HepG2 (cell line): ENCODE results near the gene CYB5R3. TPM values are rescaled to one million over a fixed set of nuclear protein-coding genes. Genes with fewer than 3 reads are reported as not detected.

Experiments
- ASH2L ChIP-seq: fragments of 300-600, 200-600 bp; sonication (generic); IDR thresholded peaks from 2 replicates; pipeline ENCODE4 v1.7.0; 2017; ENCODE audit warnings: low read depth, mild to moderate bottlenecking, moderate library complexity, mixed read lengths, low read length; ENCODE audit not compliant: insufficient read length
- ATF1 ChIP-seq: IDR thresholded peaks from 2 replicates; pipeline ENCODE4 v1.6.1; 2016; ENCODE audit warnings: mild to moderate bottlenecking, control low read depth
- CREB1 ChIP-seq, 2 experiments: fragments of 450-650 bp in 1 of 2; IDR thresholded peaks; 2 replicates each; pipeline ENCODE4 v1.6.1; 2016 to 2017; ENCODE audit warnings: control low read depth in 1 of 2, mild to moderate bottlenecking in 1 of 2, missing compliant biosample characterization in 1 of 2, missing genetic modification characterization in 1 of 2
- CREM ChIP-seq, 2 experiments: sonication (generic) in 1 of 2; formaldehyde crosslinking in 1 of 2; IDR thresholded peaks; 2 replicates each; pipeline versions ENCODE4 v1.4.0 to v1.6.1; 2016 to 2020; ENCODE audit warnings: antibody characterized with exemption in 1 of 2, mild to moderate bottlenecking in 1 of 2, missing genetic modification reagents in 1 of 2
- CSRNP1 ChIP-seq: sonication (generic); formaldehyde crosslinking; IDR thresholded peaks from 2 replicates; pipeline ENCODE4 v1.8.1; 2023; ENCODE audit warnings: mild to moderate bottlenecking, missing genetic modification reagents
- FOXA3 ChIP-seq: IDR thresholded peaks from 2 replicates; pipeline ENCODE4 v1.6.1; 2016; ENCODE audit warnings: missing genetic modification reagents, missing compliant biosample characterization
- GABPB1 ChIP-seq: IDR thresholded peaks from 2 replicates; pipeline ENCODE4 v1.6.1; 2016; ENCODE audit warnings: mild to moderate bottlenecking, missing genetic modification reagents, moderate library complexity, missing compliant biosample characterization
- MIXL1 ChIP-seq: IDR thresholded peaks from 2 replicates; pipeline ENCODE4 v1.6.1; 2016
- MTA1 ChIP-seq: sonication (generic); formaldehyde crosslinking; IDR thresholded peaks from 2 replicates; pipeline ENCODE4 v1.4.0; 2020; ENCODE audit warnings: missing genetic modification reagents, mild to moderate bottlenecking, borderline replicate concordance
- NR2F2 ChIP-seq: IDR thresholded peaks from 2 replicates; pipeline ENCODE4 v1.6.1; 2012; ENCODE audit warnings: low read depth, inconsistent platforms, borderline replicate concordance
- POLR2AphosphoS5 ChIP-seq: IDR thresholded peaks from 2 replicates; pipeline ENCODE4 v1.6.1; 2012; ENCODE audit warnings: low read depth, low read length
- PPARG ChIP-seq: conservative IDR thresholded peaks from 2 replicates; pipeline ENCODE4 v1.6.1; 2016; ENCODE audit warnings: missing biosample characterization, missing genetic modification reagents
- SATB2 ChIP-seq: sonication (generic); formaldehyde crosslinking; IDR thresholded peaks from 2 replicates; pipeline ENCODE4 v1.5.0; 2020; ENCODE audit warnings: missing genetic modification reagents
- SCMH1 ChIP-seq: sonication (generic); formaldehyde crosslinking; IDR thresholded peaks from 2 replicates; pipeline ENCODE4 v1.9.0; 2021; ENCODE audit warnings: missing genetic modification reagents, mild to moderate bottlenecking, borderline replicate concordance
- SP5 ChIP-seq: IDR thresholded peaks from 2 replicates; pipeline ENCODE4 v1.6.1; 2016; ENCODE audit warnings: low read depth, borderline replicate concordance
- TFAP4 ChIP-seq: sonication (generic); IDR thresholded peaks from 2 replicates; pipeline ENCODE4 v1.6.1; 2016; ENCODE audit warnings: low read depth, borderline replicate concordance
- ZBTB7B ChIP-seq: sonication (generic); formaldehyde crosslinking; IDR thresholded peaks from 2 replicates; pipeline ENCODE4 v1.4.0; 2020; ENCODE audit warnings: missing genetic modification reagents
- ZFY ChIP-seq: sonication (generic); formaldehyde crosslinking; IDR thresholded peaks from 2 replicates; pipeline ENCODE4 v1.4.0; 2020; ENCODE audit warnings: missing genetic modification reagents
- ZNF18 ChIP-seq: sonication (generic); formaldehyde crosslinking; IDR thresholded peaks from 2 replicates; pipeline ENCODE4 v1.8.0; 2022; ENCODE audit warnings: mild to moderate bottlenecking, missing genetic modification reagents; ENCODE audit not compliant: insufficient replicate concordance
- ZNF317 ChIP-seq: sonication (generic); formaldehyde crosslinking; IDR thresholded peaks from 2 replicates; pipeline ENCODE4 v1.5.0; 2020; ENCODE audit warnings: mild to moderate bottlenecking, missing genetic modification reagents
- ZNF362 ChIP-seq: sonication (generic); formaldehyde crosslinking; IDR thresholded peaks from 2 replicates; pipeline ENCODE4 v1.4.0; 2020; ENCODE audit warnings: missing genetic modification reagents, mild to moderate bottlenecking, borderline replicate concordance
- ZNF607 ChIP-seq: sonication (generic); formaldehyde crosslinking; IDR thresholded peaks from 2 replicates; pipeline ENCODE4 v1.5.1; 2020; ENCODE audit warnings: missing genetic modification reagents, mild to moderate bottlenecking, borderline replicate concordance
- ZNF614 ChIP-seq: IDR thresholded peaks from 2 replicates; pipeline ENCODE4 v1.6.1; 2018; ENCODE audit warnings: missing biosample characterization, missing genetic modification reagents, inconsistent platforms, borderline replicate concordance
- ZNF747 ChIP-seq: sonication (generic); formaldehyde crosslinking; IDR thresholded peaks from 2 replicates; pipeline ENCODE4 v1.8.1; 2023; ENCODE audit warnings: missing genetic modification reagents, mild to moderate bottlenecking, borderline replicate concordance
- ZNF773 ChIP-seq: sonication (generic); formaldehyde crosslinking; IDR thresholded peaks from 2 replicates; pipeline ENCODE4 v1.4.0; 2020; ENCODE audit warnings: missing genetic modification reagents, borderline replicate concordance
- polyA plus RNA-seq, 8 experiments: library from polyadenylated mRNA; depleted of rRNA in 3 of 8; stranded (reverse) in 7 of 8; unstranded in 1 of 8; fragments of >200 nt; fragmentation: Illumina TruSeq in 4 of 8; extraction: Trizol in 4 of 8; gene quantifications; 2 replicates each; pipeline versions ENCODE4 v1.2.1 to v1.2.3, GENCODE V29; 2011 to 2016; ENCODE audit warnings: low read depth in 4 of 8, missing spikeins in 1 of 8, mixed read lengths in 1 of 8; ENCODE audit not compliant: insufficient read depth in 1 of 8
- total RNA-seq, 5 experiments: library from RNA; depleted of rRNA; stranded (reverse); fragments of >200 nt; fragmentation: Illumina TruSeq; extraction: Trizol; gene quantifications; 2 replicates each; pipeline ENCODE4 v1.2.3, GENCODE V29; 2016; ENCODE audit warnings: low read depth in 1 of 5

Gene CYB5R3
- total and polyA plus RNA-seq, 2 of the 13 experiments (the other 11 are each of a cell fraction or from before 2014, with no cell fraction given) = 32.4 to 305 TPM

- peak; percentile 86 for TF ChIP-seq ZNF18
- no peak for TF ChIP-seq CREB1 (IDR thresholded peaks at IDR 0.05)
- TF ChIP-seq CREB1 (CRISPR knock-in tag; IDR thresholded peaks at IDR 0.05) = 0 out of 2 replicates have a peak, but pooled peaks have one; percentile 21
- peak; percentile 44; the same call in 1 of the 2 replicates for TF ChIP-seq ATF1 (CRISPR knock-in tag)
- TF ChIP-seq ZNF317 (CRISPR knock-in tag) = peak; percentile 54; the same call in 1 of the 2 replicates
- TF ChIP-seq ASH2L = no peak
- TF ChIP-seq SCMH1 (CRISPR knock-in tag) = no peak
- 0 out of 2 replicates have a peak, but pooled peaks have one; percentile 59 for TF ChIP-seq ZNF747
- no peak for TF ChIP-seq ZNF773 (CRISPR knock-in tag)
- TF ChIP-seq ZNF607 (CRISPR knock-in tag) = 0 out of 2 replicates have a peak, but pooled peaks have one; percentile 8
- TF ChIP-seq FOXA3 (CRISPR knock-in tag) = peak; percentile 40; the same call in 1 of the 2 replicates
- 0 out of 2 replicates have a peak, but pooled peaks have one; percentile 46 for TF ChIP-seq MIXL1
- peak; percentile 27; the same call in 1 of the 2 replicates for TF ChIP-seq POLR2AphosphoS5
- TF ChIP-seq CSRNP1 (CRISPR knock-in tag) = 0 out of 2 replicates have a peak, but pooled peaks have one; percentile 33
- no peak for TF ChIP-seq GABPB1
- TF ChIP-seq ZNF614 (CRISPR knock-in tag) = peak; percentile 60; the same call in 1 of the 2 replicates
- 0 out of 2 replicates have a peak, but pooled peaks have one; percentile 28 for TF ChIP-seq ZFY (CRISPR knock-in tag)
- peak; percentile 97 for TF ChIP-seq ZNF362 (CRISPR knock-in tag)
- 0 out of 2 replicates have a peak, but pooled peaks have one; percentile 43 for TF ChIP-seq MTA1 (CRISPR knock-in tag)
- peak; percentile 36; the same call in 1 of the 2 replicates for TF ChIP-seq TFAP4
- peak; percentile 56 for TF ChIP-seq CREM (IDR thresholded peaks at IDR 0.05)
- TF ChIP-seq CREM (CRISPR knock-in tag; IDR thresholded peaks at IDR 0.05) = no peak
- TF ChIP-seq ZBTB7B = 0 out of 2 replicates have a peak, but pooled peaks have one; percentile 29
- TF ChIP-seq SATB2 (CRISPR knock-in tag) = no peak
- peak; percentile 80 for TF ChIP-seq PPARG (CRISPR knock-in tag)
- peak; percentile 79 for TF ChIP-seq NR2F2
- peak; percentile 34; the same call in 1 of the 2 replicates for TF ChIP-seq SP5
Measured at GRCh38 chr22:42641801-42642413, 7.3 kb downstream of the CYB5R3 start (continued).
